Erythroblast (primary cell): ENCODE data around the gene PMP22.

Experiments
- DNase-seq, 2 experiments: peaks; one replicate each; lab custom pipeline; 2025; lab: John Stamatoyannopoulos, UW
- GATA1 ChIP-seq: IDR thresholded peaks from 2 replicates; pipeline ENCODE4 v1.6.1; 2011; ENCODE audit warnings: low read depth, mild to moderate bottlenecking, control low read depth, low read length, moderate library complexity
- POLR2A ChIP-seq: IDR thresholded peaks from 2 replicates; pipeline ENCODE4 v1.6.1; 2011; ENCODE audit warnings: mild to moderate bottlenecking, low read length

PMP22 gene

GRCh38 chr17:15257258-15257788, 7.8 kb downstream of the PMP22 start:
- TF ChIP-seq POLR2A (peak; percentile 46), GATA1 (no peak)
- DNase-seq, result peak; percentile 75 to 82

DNA sequence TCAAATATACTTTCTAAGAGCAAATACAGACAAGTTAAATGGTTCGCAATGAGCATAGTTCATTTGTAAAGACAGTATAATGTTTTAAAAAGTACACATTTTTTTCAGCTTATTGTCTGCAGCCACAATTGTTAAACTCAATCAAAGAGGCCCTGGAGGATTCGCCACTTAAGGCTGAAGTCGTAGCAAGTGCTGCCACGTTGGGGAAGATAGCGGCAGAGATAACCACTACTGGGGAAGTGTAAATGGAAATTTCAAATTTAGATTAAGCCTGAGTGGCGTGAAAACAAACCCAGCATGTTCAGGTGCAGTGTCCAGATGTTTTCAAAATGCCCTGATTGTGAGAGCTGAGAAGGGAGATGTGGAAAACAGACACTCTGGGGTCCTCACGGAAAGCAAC, 8.4 kb downstream of the PMP22 start:
- no peak for TF ChIP-seq GATA1
- no peak for TF ChIP-seq POLR2A
- peak in 1 of 2 experiments; percentile 34 for DNase-seq

GRCh38 chr17:15255713-15256454, 9.2 kb downstream of the PMP22 start:
- TF ChIP-seq POLR2A (peak; percentile 14), GATA1 (no peak)
- peak in 1 of 2 experiments; percentile 8 for DNase-seq

DNA sequence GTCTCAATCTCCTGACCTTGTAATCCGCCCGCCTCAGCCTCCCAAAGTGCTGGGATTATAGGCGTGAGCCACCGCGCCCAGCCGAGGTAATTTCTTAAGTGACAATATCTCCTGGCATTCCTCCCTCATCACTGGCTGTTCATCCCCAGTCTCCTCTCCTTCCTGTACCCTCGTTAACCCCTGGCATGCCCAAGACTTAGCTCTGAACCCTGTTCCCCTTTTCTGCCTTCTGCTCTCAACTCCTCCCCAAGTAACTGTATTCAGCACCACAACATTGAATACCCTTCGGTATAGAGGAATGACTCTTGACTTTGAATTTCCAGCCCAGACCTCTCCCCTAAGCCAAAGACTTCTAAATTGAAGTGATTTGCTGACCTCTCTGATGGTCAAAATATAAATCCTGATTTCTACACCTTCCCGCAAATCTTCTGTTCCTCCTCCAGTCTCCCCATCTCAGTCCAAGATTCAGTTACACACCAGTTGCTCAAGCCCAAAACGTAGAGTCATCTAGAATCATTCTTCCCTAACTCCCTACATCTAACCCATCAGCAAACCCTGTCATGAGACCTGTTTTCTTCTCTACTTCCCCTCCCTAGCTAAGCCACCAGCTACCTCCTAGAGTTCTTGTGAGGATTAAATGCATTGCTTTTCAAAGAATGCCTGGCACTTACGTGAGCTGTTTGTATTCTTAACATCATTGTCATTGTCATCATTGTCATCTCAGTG, 14.8 kb downstream of the PMP22 start:
- no peak for DNase-seq
- no peak for TF ChIP-seq POLR2A

DNA sequence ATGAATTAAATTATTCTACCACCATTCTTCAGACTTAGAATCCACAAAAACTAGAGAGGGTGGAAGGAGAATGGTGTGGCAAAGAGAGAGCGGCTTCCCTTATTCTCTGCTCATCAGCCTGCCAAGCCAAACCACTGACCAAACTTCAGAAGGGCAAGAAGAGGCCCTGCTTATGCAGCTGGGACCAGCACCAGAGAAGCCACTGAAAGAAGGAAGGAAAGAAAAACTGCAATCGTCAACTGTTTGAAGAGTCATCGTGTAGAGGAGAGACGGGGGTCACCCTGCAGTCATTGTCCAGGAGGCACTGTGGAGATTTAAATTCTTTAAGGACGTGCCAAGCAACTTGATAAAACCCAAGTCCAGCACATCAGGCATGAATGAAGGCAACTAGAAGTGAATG, 15.6 kb downstream of the PMP22 start:
- TF ChIP-seq POLR2A, result no peak
- no peak for TF ChIP-seq GATA1
- DNase-seq, result no peak

GRCh38 chr17:15247891-15248529, 17.1 kb downstream of the PMP22 start:
- no peak for TF ChIP-seq POLR2A
- TF ChIP-seq GATA1, result no peak
- peak in 1 of 2 experiments; percentile 10 for DNase-seq

DNA sequence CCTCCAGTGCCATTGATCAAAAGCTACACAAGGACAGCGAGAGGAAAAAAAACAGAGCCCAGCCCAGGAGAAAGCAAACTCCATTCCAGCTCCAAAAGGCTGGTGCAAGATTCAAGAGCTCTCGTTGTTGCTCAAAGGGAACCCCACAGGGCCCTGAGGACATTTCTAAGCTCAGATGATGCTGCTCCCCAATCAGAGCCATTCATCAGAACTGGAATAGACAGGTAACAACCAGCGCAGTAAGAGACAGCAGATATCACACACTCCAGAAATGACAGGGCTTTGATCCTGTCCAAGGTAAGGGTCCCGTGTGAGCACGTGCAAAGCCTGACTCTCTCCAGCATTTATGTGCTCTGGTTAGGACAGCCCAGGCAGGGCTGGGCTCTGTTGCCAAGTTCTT, 20.1 kb downstream of the PMP22 start:
- no peak for TF ChIP-seq GATA1
- TF ChIP-seq POLR2A, result no peak
- DNase-seq, result no peak

GRCh38 chr17:15240644-15241043, 24.5 kb downstream of the PMP22 start:
- DNase-seq, result no peak
- no peak for TF ChIP-seq GATA1
- no peak for TF ChIP-seq POLR2A

GRCh38 chr17:15239491-15239890, 25.6 kb downstream of the PMP22 start:
- TF ChIP-seq GATA1 (no peak), POLR2A (no peak)
- DNase-seq, result no peak

DNA sequence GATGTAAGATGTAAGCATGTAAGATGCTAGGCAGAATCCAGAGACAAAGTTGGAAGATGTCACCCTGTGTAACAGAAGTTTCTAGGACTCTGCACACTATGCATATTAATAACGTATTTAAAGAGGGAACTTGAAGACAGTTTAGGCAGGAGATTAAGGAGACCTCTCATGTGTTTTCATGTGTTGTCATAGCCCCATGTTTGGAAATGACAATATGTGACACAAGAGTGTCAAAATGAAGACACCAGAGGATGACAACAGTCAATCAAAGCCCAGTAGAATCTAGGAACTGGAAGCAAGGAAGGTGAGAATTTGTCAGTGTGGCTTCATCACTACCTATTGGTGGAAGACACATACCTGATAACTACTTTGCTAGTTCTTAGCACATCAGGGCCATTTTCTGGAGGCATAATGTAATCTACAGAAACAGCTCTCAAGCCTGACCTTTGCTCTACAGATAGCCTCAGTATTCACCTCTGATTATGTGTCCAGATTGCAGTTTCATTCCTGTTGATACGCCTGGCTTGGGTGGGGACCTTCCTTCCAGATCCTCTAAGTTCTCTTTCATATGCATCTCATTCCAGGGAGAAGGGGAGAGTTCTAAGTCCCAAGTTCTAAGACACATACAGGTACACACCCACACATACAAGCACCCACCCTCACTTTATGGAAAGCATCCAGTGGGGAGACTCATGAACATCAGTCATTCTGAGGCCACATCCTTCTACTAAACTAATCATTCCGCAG, 26.3 kb downstream of the PMP22 start:
- no peak for TF ChIP-seq GATA1
- no peak for TF ChIP-seq POLR2A

GRCh38 chr17:15238057-15238456, 27.1 kb downstream of the PMP22 start:
- TF ChIP-seq GATA1, result no peak
- TF ChIP-seq POLR2A, result no peak
- DNase-seq, result peak in 1 of 2 experiments; percentile 28

More for the DNA sequence above, 26.3 kb downstream of the PMP22 start:
- peak in 1 of 2 experiments; percentile 22 for DNase-seq

DNA sequence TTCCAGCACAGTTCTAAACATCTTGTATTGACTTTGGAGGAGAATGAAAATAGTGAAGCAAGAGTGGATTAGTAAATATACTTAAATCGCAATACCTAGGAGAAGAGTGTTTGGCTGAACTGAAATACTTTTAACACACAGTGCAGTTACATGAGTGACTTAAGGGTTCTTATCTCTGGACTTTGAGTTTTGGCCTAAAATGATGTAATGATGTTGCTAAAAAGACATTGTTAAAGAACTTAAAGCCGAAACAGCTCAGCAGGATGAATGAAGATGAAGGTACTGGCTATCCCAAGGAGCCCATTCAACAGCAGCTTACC, 28.1 kb downstream of the PMP22 start:
- TF ChIP-seq GATA1 (no peak), POLR2A (no peak)
- DNase-seq, result no peak
